HG02885 (cell line): ENCODE results near the gene SNAI3.
A peak's percentile ranks its signal among the peaks of the same experiment; 100 is the strongest.
"Not testable (repeated sequence)": the region's sequence is repeated elsewhere in the genome, so short reads cannot be mapped to it uniquely, and the experiment has no call there.

Experiments
- ATAC-seq: cut with Tn5 transposase; IDR thresholded peaks from one replicate; pipeline ENCODE4 v1.9.1; 2021; ENCODE audit warnings: mild to moderate bottlenecking; ENCODE audit not compliant: unreplicated experiment, poor library complexity

SNAI3 gene

DNA sequence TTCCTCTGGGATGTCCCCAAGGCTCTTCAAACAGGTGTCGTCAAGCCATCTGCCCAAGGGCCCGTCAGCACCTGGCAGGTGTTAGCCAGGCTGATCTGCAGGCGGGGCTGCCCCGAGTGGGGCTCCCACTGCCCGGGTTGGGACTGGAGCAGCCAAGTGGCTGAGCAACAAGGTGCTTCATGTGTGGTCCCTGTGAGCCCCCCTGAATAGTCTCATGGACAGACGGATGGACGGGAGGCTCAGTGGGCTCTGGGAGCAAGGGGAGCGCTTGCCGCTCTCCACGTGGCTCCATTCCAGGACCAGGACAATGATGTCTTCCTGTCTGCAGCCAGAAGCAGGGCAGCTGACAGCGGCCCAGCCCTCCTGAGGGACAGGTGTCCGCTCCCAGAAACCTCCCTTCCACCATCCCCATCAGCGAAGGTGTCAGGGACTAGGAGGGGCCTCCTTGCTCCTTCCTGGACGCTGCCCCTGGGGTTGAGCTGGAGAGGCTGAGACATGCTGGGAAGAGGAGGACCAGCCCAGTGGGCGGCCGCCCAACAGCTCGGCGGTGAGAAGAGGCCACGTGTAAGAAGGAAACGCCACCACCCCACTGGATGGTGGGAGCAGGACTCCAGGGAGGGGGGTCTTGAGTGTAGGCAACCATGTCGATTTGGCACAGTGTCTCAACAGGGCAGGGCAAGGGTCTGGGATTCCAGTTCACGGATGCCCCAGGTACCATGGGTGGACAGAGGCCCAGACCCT is 9.6 kb downstream of the SNAI3 start:
- no peak for ATAC-seq

DNA sequence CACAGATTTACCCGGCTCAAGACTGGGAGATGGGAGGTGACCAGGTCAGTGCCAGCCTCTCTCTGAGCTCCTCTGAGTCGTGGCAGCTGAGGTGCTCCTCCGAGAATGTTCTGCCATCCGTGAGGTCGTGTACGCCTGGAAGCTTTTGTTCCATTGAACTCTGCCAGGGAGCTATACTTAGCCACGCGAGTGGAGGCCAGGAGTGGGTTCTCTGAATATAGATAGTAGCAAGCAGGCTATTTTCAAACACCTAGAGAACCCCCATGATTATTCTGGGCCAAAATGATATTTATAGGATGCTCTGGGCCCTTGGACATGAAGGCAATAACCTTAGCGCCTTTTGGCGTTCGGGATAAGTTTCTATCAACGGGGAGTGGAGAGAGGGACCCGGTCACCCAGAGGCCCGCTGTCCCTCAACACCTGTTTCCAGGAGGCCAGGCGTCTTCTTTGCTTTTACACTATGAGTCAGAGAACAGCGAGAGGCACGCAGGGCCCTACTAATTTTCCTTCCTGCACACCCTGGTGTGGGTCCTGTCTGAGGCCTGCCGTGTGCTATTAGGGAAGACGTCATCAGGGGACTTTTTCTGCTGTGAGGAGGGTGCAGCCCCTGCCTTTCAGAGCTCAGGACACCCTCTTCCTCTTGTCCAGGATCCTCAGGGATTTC is 12.5 kb downstream of the SNAI3 start:
- peak; percentile 58 for ATAC-seq

GRCh38 chr16:88672776-88673175 is 13.5 kb downstream of the SNAI3 start:
- no peak for ATAC-seq

- ATAC-seq = no peak
Observed at GRCh38 chr16:88671806-88672205, 14.5 kb downstream of the SNAI3 start.

DNA sequence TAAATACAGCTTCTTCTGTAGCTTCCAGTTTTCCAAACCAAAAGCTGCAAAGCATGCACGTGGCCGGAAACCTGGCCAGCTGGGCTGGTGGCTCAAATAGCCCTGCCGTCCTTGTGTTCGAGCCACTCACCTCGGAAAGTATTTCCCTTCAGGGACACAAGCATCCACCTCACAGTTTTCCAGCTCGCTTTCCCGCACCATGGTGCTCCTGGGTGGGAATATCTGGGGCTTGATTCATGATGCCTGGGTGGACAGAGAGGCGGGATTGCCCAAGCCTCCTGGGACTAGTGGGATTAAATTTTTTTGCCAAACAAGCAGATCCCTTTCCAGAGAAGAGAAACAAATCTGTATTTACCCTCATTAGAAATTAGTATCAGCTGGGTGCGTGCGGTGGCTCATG is 16.3 kb downstream of the SNAI3 start:
- ATAC-seq = no peak

DNA sequence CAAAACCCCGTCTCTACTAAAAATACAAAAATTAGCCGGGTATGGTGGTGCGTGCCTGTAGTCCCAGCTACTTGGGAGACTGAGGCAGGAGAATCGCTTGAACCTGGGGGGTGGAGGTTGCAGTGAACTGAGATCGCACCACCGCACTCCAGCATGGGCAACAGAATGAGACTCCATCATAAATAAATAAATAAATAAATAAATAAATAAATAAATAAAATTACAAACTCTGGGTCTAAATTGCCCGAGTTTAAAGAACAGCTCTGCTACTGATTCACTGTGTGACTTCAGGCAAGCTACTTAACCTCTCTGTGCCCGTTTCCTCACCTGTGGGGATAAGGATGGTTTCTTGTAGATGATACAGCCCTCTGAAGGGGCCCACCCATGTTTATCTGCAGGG is 16.8 kb downstream of the SNAI3 start:
- ATAC-seq = not testable (repeated sequence)

- no peak for ATAC-seq
Observed at GRCh38 chr16:88667461-88667860, 18.8 kb downstream of the SNAI3 start.

DNA sequence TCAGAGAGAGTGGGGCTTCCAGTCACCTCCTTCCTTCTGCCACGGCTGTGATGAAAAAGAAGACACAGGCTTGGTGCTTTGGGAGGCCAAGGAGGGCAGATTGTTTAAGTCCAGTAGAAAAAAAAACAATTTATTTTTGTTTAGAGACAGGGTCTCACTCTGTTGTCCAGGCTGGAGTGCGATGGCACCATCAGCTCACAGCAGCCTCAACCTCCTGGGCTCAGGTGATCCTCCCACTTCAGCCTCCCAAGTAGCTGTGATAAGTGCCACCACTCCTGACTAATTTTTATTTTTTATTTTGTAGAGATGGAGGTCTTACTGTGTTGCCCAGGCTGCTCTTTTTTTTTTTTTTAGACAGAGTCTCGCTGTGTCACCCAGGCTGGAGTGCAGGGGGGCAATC is 20.7 kb downstream of the SNAI3 start:
- ATAC-seq = no peak

GRCh38 chr16:88665148-88665547 is 21.2 kb downstream of the SNAI3 start:
- no peak for ATAC-seq

- ATAC-seq = peak; percentile 94
Observed at GRCh38 chr16:88662843-88663606, 23.3 kb downstream of the SNAI3 start, which contains the start of gene MVD. TSS of gene MVD (minus strand) at chr16:88663091. CDS start at chr16:88663080, 11 bp downstream.

DNA sequence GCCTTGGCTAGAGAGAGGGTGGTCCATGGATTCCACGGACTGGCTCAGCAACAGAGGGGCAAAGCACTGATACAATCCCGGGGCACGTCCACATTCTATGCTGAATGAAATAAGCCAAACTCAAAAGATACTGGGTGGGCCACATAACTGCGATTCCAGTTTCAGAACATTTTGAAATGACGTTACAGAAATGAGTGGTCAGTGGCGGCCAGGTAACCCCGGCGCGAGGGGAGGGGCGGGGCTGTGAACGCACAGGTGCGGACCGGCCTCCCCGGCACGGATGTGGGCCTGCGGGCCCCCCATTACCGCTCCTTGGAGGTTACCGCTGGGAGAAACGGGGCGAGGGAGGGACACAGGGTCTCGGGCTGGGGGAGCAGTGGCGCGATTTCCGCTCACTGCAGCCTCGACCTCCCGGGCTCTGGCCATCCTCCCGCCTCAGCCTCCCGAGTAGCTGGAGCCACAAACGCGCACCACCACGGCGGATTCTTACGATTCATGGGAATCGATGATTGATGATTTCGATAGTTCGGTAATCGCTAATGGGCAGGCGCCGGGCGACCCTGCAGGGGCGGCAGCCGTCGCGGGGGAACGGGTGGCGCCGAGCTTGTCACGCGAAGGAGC is 24.0 kb downstream of the SNAI3 start:
- ATAC-seq = no peak

DNA sequence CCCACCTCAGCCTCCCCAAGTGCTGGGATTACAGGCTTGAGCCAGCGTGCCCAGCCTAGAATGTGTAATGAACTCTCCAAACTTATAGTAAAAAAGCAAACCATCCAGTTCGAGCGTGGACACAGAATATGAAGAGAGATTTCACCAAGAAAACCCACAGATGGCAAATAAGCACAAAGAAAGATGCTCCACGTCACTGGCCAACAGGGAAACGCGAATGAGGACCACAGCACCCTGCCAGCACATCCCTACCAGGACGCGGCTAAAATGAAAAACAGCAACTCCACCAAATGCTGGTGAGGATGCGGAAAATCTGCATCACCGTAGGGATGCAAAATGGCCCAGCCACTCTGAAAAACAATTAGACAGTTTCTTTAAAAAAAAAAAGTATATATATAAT is 24.8 kb downstream of the SNAI3 start:
- no peak for ATAC-seq

GRCh38 chr16:88659160-88659559 is 27.1 kb downstream of the SNAI3 start:
- no peak for ATAC-seq

GRCh38 chr16:88658714-88659113 is 27.6 kb downstream of the SNAI3 start:
- no peak for ATAC-seq

DNA sequence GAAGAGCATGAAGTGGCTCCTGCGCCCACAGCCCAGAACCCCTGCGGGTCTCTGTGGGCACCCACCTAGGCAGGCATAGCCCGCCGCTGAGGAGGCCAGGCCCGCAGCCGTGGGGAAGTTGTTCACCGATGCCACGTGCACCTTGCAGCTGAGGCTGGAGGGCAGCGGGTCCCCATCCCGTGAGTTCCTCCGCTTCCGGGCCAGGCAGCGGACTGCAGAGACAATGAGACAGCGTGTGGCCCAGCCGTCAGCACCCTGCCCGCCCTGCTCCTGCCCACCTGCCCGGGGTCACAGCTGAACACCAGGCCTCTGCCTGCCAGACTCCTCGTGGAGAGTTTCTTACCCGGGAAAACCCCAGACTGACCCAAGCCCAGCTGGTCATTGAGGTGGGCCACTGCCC is 28.9 kb downstream of the SNAI3 start:
- ATAC-seq = no peak

DNA sequence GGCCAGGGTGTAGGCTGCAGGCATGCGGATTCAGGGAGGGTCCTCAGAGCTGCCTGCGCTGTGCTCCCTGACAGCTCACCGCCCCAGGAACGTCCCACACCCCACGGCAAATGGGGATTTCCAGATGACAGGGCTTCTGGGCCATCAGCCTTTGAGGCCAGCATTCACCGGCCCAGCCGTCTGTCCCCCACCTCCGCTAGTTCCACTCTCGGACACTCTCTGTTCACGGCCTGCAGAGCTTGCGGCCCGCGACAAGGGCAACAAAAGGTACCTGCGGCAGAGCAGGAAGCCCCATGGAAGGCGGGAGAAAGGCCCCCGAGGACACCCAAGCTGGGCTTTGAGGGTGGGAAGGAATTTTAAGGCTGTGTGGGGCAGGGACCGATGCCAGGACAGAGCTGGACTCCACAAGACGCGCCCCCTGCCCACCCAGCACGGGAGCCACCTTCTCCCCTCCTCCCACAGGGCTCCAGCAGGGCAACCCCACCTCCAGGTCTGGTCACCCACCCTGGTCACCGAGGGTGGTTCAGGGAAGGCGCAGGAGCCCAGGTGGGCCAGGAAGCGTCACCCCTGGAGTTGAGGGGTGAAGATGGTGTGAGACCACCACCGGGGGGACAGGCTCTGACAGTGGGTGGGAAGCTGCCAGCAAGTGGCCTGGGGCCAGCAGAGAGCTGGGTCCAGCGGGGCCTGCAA is 29.9 kb downstream of the SNAI3 start:
- no peak for ATAC-seq

DNA sequence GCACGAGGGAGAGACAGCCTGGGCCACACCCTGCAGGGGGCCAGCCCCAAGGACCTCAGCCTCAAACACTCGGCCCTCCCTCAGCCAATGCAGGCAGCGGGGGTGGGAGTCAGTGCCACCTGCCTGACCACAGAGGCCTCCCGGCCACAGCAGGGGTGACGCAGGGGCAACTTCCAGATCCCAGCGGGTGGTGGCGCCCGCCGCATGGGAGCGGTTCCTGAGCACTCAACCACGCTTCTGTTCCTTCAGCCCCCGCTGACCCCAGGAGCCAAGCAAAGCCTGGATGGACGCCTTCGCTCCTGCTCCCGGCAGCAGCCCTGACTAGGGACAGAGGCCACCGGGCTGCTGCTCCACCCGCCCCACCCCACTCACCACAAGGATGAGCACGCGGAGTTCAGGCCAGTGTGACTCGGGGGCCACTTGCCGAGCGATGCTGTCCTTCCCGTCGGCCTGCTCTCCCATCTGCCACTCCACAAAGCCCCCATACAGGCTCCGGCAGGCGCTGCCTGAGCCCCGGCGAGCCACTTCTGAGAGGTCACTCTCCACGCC is 30.5 kb downstream of the SNAI3 start:
- ATAC-seq = no peak

DNA sequence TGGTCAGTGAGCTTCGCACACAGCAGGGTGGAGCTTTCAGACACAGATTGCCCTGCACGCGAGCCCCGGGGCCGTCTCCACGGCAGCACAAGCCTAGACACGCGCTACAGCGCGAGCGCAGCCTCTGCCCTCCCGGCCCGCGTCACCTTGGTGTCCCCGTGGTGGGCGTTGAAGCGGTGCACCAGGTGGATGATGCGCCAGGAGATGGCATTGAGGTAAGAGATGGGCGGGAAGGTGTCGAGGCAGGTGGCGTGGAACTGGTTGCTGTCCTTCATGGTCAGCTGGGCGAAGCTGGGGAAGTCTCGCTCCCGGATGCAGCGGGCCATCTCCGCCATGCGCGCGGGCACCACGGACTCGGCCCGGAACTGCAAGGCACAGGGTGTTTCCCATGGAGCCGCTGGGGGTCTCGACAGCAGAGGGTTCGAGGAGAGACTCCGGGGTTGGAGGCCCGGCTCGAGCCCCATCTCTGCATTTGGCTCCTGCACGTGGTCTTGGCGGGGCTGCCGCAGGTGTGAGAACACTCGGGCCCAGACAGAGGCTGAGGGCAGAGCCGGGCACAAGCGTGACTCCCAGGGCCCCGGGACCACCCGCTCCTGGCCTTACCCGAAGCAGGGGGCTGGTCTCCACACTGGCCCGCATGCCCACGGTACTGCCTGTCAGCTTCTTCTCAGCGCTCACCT is 31.1 kb downstream of the SNAI3 start:
- ATAC-seq = no peak

DNA sequence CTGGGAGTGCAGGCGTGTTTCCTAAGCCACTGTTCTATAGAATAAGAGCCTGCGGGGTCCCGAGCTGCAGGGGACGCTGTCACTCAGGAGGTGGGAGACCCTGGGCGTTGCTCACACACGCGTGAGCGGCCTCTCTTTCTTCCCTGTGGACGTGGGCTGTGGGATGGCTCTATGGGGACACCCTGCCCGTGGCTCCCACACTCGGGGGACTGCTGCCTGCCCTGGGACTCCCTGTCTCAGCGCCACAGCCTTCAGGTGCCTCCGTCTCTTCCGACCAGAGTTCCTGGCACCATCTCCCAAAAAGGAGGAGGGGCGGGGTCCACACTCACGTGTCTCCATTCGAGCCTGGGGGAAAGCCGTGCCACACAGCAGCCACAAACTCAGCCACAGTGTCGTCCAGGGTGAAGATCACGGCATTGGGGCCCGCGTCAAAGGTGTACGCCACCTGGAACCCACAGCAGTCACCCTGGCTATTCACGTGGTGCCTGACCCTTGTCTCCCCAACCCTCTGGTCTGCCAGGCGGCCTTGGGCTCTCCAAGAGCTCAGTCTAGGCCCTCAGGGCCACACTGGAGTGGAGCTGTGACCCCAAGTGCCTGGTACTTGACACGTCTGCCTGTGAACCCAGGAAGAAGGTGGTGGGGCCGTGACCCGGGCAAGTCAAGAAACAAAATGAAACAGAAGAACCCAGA is 31.8 kb downstream of the SNAI3 start:
- ATAC-seq = no peak
